GM12874 (cell line): Measurements from ENCODE around the gene NSD1.

ENCODE experiments used
- CTCF ChIP-seq: IDR thresholded peaks from 2 replicates; pipeline ENCODE4 v1.5.1; 2011; ENCODE audit warnings: low read depth, mild to moderate bottlenecking, control low read depth, low read length, moderate library complexity; ENCODE audit not compliant: insufficient read depth

NSD1 gene

GRCh38 chr5:177349762-177350161 lies 216.2 kb downstream of the NSD1 start:
- TF ChIP-seq CTCF, result no peak
